SK-N-MC (cell line): ENCODE data around the gene CES4A.

Experiments used
- EZH2 ChIP-seq: fragments of 200-600 bp; sonication (generic); IDR thresholded peaks from one replicate; pipeline ENCODE4 v1.6.1; 2017; ENCODE audit warnings: antibody characterized with exemption
- FOXP2 ChIP-seq: optimal IDR thresholded peaks from 2 replicates; pipeline ENCODE3; 2011; ENCODE audit warnings: mild to moderate bottlenecking, moderate library complexity; ENCODE audit not compliant: insufficient read depth; ENCODE audit errors: extremely low read length, control extremely low read depth
- POLR2AphosphoS5 ChIP-seq: IDR thresholded peaks from 2 replicates; pipeline ENCODE4 v1.6.1; 2012; ENCODE audit warnings: mild to moderate bottlenecking, low read depth, low read length, borderline replicate concordance

- TF ChIP-seq EZH2 (no peak), POLR2AphosphoS5 (no peak), FOXP2 (no peak)
Measured at GRCh38 chr16:67028167-67028695, 39.8 kb downstream of the CES4A start.
